Neural crest cell (in vitro differentiated cells): Measurements from ENCODE around the gene ATF6. TPM values are rescaled to one million over a fixed set of nuclear protein-coding genes. Genes with fewer than 3 reads are reported as not detected.
"Not testable (repeated sequence)": the region's sequence is repeated elsewhere in the genome, so short reads cannot be mapped to it uniquely, and the experiment has no call there.

Experiments
- DNase-seq: peaks from one replicate; pipeline ENCODE4 v3.0.0; 2021; ENCODE audit warnings: low read depth, mixed read lengths, low spot score
- H3K27ac Mint-ChIP-seq: one replicate; pipeline ENCODE4 v1.8.0; 2021; ENCODE audit warnings: mild to moderate bottlenecking, mixed read lengths; ENCODE audit not compliant: unreplicated experiment
- H3K27me3 Mint-ChIP-seq: 2 replicates; pipeline ENCODE4 v1.8.0; 2021; ENCODE audit warnings: low read depth, mild to moderate bottlenecking, mixed read lengths
- H3K36me3 Mint-ChIP-seq: 2 replicates; pipeline ENCODE4 v1.8.0; 2021; ENCODE audit warnings: low read depth, mild to moderate bottlenecking, mixed read lengths
- H3K4me1 Mint-ChIP-seq: 2 replicates; pipeline ENCODE4 v1.8.0; 2021; ENCODE audit warnings: mixed read lengths
- H3K4me3 Mint-ChIP-seq: one replicate; pipeline ENCODE4 v1.8.0; 2021; ENCODE audit warnings: mild to moderate bottlenecking, mixed read lengths
- H3K9me3 Mint-ChIP-seq: 2 replicates; pipeline ENCODE4 v1.8.0; 2021; ENCODE audit warnings: mixed read lengths
- CTCF ChIP-seq: fragments of 200-600 bp; sonication (generic); conservative IDR thresholded peaks from 2 replicates; pipeline ENCODE4 v1.5.0; 2021; ENCODE audit warnings: antibody characterized with exemption, mild to moderate bottlenecking
- total RNA-seq: library from RNA; stranded (reverse); gene quantifications from 2 replicates; pipeline ENCODE4 v1.2.1, GENCODE V29; 2021

The ATF6 gene
- total RNA-seq, 1 donor from 2014 or later, result 17.8 TPM

GRCh38 chr1:161803181-161803580, 37.1 kb downstream of the ATF6 start:
- H3K4me3 Mint-ChIP-seq, result no peak overlapping the region
- H3K9me3 Mint-ChIP-seq, result no peaks in the 10 kb centered on the region
- H3K36me3 Mint-ChIP-seq, result peaks cover 16% of the 10 kb centered on the region
- H3K4me1 Mint-ChIP-seq, result no peaks in the 10 kb centered on the region
- no peak for DNase-seq
- TF ChIP-seq CTCF, result no peak
- no peaks in the 10 kb centered on the region for H3K27me3 Mint-ChIP-seq
- H3K27ac Mint-ChIP-seq, result no peak overlapping the region

- TF ChIP-seq CTCF, result no peak
- no peak overlapping the region for H3K27ac Mint-ChIP-seq
- no peak for DNase-seq
Observed at GRCh38 chr1:161805399-161806197, 39.5 kb downstream of the ATF6 start.

GRCh38 chr1:161809202-161809601, 43.1 kb downstream of the ATF6 start:
- peaks cover 26% of the 10 kb centered on the region for H3K36me3 Mint-ChIP-seq
- H3K4me3 Mint-ChIP-seq, H3K27ac Mint-ChIP-seq, DNase-seq, H3K4me1 Mint-ChIP-seq, H3K27me3 Mint-ChIP-seq: not testable (repeated sequence)
- peaks cover 15% of the 10 kb centered on the region for H3K9me3 Mint-ChIP-seq

More at GRCh38 chr1:161805399-161806197, 39.5 kb downstream of the ATF6 start:
- no peak overlapping the region for H3K4me3 Mint-ChIP-seq
- H3K9me3 Mint-ChIP-seq, result peaks cover 9% of the 10 kb centered on the region
- H3K36me3 Mint-ChIP-seq, result peaks cover 21% of the 10 kb centered on the region
- H3K27me3 Mint-ChIP-seq, result no peaks in the 10 kb centered on the region
- no peaks in the 10 kb centered on the region for H3K4me1 Mint-ChIP-seq

GRCh38 chr1:161809656-161810055, 43.5 kb downstream of the ATF6 start:
- Mint-ChIP-seq H3K36me3 (peaks cover 26% of the 10 kb centered on the region), H3K9me3 (peaks cover 15% of the 10 kb centered on the region)
- H3K27me3 Mint-ChIP-seq, DNase-seq, H3K27ac Mint-ChIP-seq, H3K4me1 Mint-ChIP-seq, H3K4me3 Mint-ChIP-seq: not testable (repeated sequence)

- Mint-ChIP-seq H3K4me1 (no peaks in the 10 kb centered on the region), H3K27me3 (no peaks in the 10 kb centered on the region), H3K27ac (no peak overlapping the region), H3K9me3 (peaks cover 15% of the 10 kb centered on the region), H3K36me3 (peaks cover 26% of the 10 kb centered on the region), H3K4me3 (no peak overlapping the region)
- no peak for TF ChIP-seq CTCF
- DNase-seq, result no peak
Observed at GRCh38 chr1:161810780-161811179, 44.7 kb downstream of the ATF6 start.

GRCh38 chr1:161816201-161816600, 50.1 kb downstream of the ATF6 start:
- Mint-ChIP-seq H3K9me3 (peaks cover 4% of the 10 kb centered on the region), H3K27me3 (no peaks in the 10 kb centered on the region), H3K4me1 (no peaks in the 10 kb centered on the region), H3K4me3 (no peak overlapping the region), H3K27ac (no peak overlapping the region), H3K36me3 (peaks cover 6% of the 10 kb centered on the region)
- TF ChIP-seq CTCF, result no peak
- DNase-seq, result no peak
